ENCODE results near the gene RANGAP1. TPM values are rescaled to one million over a fixed set of nuclear protein-coding genes. Genes with fewer than 3 reads are reported as not detected.
A peak's percentile ranks its signal among the peaks of the same experiment; 100 is the strongest.

Gene RANGAP1
- total and polyA plus RNA-seq, 12 donors: 23.2 to 90.3 (median 31.4) TPM

DNA sequence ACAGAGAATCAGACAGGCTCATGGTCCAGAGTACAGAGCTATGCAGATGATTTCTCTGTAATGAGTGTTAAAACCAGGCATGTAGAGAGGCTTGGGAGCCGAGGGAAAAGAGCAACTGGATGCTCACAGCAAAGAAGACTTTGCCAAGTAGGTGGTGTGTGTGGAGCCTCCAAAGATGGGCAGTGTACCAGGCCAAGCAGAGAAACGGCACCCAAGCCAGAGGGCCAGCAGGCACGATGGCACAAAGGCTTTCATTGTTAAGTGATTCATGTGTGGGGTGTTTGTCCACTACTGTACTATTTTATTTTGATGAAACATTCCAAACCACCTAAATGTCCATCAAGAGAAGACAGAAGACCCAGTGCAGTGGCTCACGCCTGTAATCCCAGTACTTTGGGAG, 11.1 kb downstream of the RANGAP1 start:
- no peak for TF ChIP-seq CTCF (IDR thresholded peaks at IDR 0.05)
- Histone ChIP-seq H3K36me3 (peaks cover 0 to 98% (median 35%) of the 10 kb centered on the region in 9 donors), H3K4me1 (peaks cover 0 to 7% (median 0%) of the 10 kb centered on the region in 9 donors), H3K27ac (no peak overlapping the region), H3K27me3 (no peaks in the 10 kb centered on the region), H3K4me3 (no peak overlapping the region), H3K9me3 (no peaks in the 10 kb centered on the region)
- intact Hi-C loops (cut with DNase I): no loop called here
- DNase-seq (no peak), ATAC-seq (peak in 3 of 8 donors; percentile 44 to 58 (median 46))
- 69 to 78% methylated on average over 4 of the region's 4 CpGs for WGBS, 2 donors

DNA sequence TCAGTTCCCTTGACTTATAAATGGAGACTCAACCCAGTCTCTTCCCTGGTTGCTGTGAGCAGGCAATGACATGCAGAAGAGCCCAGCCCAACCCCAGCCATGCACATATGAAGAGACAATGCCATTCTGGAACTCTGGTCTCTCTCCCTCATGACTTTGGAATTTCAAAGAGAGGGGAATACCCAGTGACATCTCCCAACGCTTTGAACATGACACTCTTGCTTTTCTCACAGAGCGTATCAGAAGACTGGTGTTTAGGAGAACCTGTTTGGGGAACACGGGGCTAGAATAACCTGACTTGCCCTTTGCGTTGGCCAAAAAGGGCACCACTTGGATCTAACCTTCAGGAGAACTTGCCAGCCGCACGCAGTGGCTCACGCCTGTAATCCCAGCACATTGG, 12.9 kb downstream of the RANGAP1 start:
- DNase-seq (no peak), ATAC-seq (peak in 1 of 8 donors; percentile 35)
- H3K4me1 ChIP-seq: peaks cover 0 to 7% (median 0%) of the 10 kb centered on the region in 9 donors
- peaks cover 0 to 98% (median 42%) of the 10 kb centered on the region in 9 donors for H3K36me3 ChIP-seq
- no peak overlapping the region for H3K4me3 ChIP-seq
- H3K9me3 ChIP-seq: no peaks in the 10 kb centered on the region
- H3K27ac ChIP-seq: no peak overlapping the region
- no peak for TF ChIP-seq CTCF (IDR thresholded peaks at IDR 0.05)
- no peaks in the 10 kb centered on the region for H3K27me3 ChIP-seq
- intact Hi-C loops (cut with DNase I): no loop called here
- 93 to 98% methylated on average over 7 of the region's 7 CpGs for WGBS, 2 donors

DNA sequence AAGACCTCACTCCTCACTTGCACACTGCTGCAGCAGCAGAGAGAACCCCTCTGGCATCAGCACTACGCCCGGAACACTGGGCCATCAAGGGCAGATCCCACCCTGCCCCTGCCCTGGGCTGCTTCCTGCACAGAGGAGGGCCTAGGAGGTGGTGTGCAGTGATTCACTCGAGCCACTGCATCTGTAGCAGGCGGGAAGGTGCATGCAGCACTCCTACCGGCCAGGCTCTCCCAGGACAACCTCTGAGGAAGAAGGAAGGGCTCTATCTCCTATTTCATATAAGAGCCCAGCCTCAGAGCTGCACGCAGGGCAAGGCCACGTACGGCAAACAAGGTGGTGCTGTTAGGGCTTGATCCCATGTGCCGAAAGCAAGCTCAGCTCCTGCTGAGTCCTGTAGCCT, 14.2 kb downstream of the RANGAP1 start:
- Histone ChIP-seq H3K4me1 (peaks cover 0 to 7% (median 0%) of the 10 kb centered on the region in 9 donors), H3K27me3 (no peaks in the 10 kb centered on the region), H3K27ac (no peak overlapping the region), H3K36me3 (peaks cover 0 to 100% (median 48%) of the 10 kb centered on the region in 9 donors), H3K9me3 (no peaks in the 10 kb centered on the region), H3K4me3 (no peak overlapping the region)
- TF ChIP-seq CTCF (IDR thresholded peaks at IDR 0.05): no peak
- no peak for ATAC-seq
- no peak for DNase-seq
- intact Hi-C loops (cut with DNase I): no loop called here
- 90 to 92% methylated on average over 9 of the region's 9 CpGs for WGBS, 2 donors

- no peak for TF ChIP-seq CTCF (IDR thresholded peaks at IDR 0.05)
- Histone ChIP-seq H3K36me3 (peaks cover 0 to 96% (median 60%) of the 10 kb centered on the region in 9 donors), H3K4me1 (peaks cover 0 to 2% (median 0%) of the 10 kb centered on the region in 9 donors), H3K4me3 (no peak overlapping the region), H3K9me3 (no peaks in the 10 kb centered on the region), H3K27ac (no peak overlapping the region), H3K27me3 (no peaks in the 10 kb centered on the region)
- WGBS, 2 donors: 96% methylated on average over 16 of the region's 16 CpGs
- no peak for ATAC-seq
- no peak for DNase-seq
- intact Hi-C loops (cut with DNase I): no loop called here
These were observed 18.0 kb downstream of the RANGAP1 start for GRCh38 chr22:41267958-41268357.

All from heart right ventricle (tissue), 16 donors.